Nasal cavity respiratory epithelium epithelial cell of viscerocranial mucosa (primary cell): ENCODE data around the gene ZNF569. TPM values are rescaled to one million over a fixed set of nuclear protein-coding genes. Genes with fewer than 3 reads are reported as not detected.

Experiments
- total RNA-seq: library from RNA; depleted of rRNA; stranded (reverse); fragments of >200 nt; gene quantifications from 2 replicates; pipeline ENCODE4 v1.2.3, GENCODE V29; 2014

Gene ZNF569
- 5.1 and 6.2 TPM in 2 replicates for total RNA-seq

DNA sequence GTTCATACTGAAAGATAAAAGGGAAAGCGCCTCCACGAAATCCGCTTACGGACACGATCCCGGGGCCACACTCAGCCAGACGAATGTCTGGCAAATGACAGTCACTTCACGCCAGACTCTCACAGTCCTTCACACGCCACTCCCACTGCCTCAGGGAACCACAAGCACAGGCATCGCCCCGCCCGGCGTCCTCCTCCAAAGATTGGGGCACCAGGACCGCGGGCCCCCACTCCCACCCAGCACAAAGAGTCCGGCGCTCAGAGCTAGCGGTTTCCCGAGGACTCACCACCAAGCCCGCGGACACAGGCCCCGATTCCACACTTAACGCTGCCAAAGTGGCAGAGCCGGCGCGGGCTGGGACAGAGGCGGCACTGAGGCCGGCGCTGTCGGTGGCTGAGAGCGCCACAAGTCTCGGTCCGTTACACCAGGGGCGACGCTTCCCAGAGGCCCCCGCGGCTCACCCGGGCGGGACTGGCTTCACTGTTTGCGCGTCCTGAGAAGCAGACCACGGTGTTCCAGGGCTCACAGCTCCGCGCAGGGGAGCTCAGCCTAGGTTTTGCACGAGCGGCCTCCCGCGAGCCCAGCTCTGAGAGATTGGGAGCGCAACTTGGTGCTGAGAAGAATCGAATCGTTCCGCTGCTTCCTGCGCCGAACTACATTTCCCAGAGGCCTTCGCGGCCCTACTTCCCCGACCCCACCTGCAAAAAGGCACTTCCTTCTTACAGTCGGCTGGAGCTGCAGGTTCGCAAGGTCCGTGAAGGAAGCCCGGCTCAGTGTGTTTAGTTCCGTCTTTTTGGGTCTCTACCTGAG is at the start of gene ZNF569:
ZNF569 (minus strand) TSS at position 647 of the 810 bp plus-strand sequence. CDS start 22,523 bp downstream, outside the sequence.

DNA sequence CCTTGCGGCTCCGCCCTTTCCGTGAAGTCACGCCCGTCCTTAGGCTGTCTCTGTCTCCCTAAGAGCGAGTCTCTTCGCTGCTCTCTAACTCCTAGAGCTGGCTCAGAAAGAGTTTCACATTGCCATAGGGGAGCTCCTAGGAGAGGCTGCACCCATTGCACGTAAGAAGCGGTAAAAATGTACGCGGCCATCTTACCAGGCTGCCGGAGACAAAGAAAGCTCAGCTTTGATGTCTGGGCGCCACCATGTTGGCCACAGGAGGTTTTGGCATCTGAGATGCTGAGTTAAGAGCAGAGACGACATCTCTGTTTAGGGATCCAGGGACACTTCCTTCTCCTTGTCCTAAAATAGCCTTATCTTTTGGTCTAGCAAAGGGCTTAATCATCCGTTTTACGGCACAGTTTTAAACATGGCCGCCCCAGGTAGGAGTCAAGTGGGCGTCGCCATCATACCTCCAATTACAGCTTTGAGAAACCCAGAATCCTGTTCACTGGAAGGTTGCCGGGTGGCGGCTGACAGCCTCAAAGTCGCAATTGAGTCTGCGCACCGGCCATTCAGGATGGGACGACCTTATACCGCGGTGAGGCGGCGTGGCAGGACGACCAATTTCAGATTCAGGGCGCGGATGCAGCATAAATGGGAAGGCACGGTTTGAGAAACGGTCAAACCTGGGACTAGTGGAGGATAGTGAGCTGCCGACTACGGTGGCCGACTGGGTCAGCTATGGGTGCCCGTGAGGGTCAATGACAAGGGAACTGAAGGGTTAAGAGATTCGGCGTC is 39.3 kb upstream of the ZNF569 start, which contains the start of gene ZNF793:
ZNF793 (plus strand) TSS at position 553 of the 780 bp plus-strand sequence. CDS start 16,501 bp downstream, outside the sequence.

DNA sequence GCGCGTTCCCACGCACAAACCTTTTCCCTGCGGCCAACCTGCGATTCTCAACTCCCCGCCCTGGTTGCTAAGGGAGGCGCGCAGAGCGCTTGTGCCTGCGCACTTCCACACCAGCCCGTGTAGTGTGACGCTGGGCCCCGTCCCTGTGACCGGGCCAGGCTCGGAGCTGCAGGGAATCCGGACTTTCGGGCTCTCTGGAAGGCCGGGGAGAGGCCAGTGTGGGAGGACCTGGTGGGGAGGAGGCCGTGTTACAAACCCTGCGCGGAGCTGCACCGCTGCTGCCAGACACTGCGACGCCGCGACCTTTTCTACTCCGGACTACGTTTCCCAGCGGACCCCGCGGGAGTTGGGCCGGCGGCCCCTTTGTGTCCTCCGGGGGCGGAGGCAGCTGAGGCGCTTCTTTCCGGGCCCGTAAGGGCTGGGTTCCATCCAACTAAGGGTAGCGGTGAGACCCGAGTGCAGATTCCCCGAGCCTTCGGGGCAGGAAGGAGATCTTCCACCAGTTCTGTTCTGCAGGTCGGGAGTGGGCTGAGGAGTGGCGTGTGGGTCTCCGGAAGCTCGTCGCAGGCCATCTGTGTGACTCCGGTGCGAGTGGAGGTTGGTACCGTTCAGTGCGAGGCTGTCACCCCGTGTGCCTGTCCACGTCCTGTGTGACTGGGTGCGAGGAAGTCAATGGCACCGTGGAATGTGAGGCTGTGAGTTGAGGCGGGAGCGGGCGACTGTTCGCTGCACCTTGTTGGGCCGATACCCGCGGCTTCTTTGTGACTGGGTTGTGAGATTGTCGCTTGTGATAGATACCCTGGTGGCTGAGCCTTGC is 1.9 kb upstream of the ZNF569 start, which contains the start of gene ZNF570:
ZNF570 (plus strand) TSS at position 396 of the 817 bp plus-strand sequence. CDS start 999 bp downstream, outside the sequence.

DNA sequence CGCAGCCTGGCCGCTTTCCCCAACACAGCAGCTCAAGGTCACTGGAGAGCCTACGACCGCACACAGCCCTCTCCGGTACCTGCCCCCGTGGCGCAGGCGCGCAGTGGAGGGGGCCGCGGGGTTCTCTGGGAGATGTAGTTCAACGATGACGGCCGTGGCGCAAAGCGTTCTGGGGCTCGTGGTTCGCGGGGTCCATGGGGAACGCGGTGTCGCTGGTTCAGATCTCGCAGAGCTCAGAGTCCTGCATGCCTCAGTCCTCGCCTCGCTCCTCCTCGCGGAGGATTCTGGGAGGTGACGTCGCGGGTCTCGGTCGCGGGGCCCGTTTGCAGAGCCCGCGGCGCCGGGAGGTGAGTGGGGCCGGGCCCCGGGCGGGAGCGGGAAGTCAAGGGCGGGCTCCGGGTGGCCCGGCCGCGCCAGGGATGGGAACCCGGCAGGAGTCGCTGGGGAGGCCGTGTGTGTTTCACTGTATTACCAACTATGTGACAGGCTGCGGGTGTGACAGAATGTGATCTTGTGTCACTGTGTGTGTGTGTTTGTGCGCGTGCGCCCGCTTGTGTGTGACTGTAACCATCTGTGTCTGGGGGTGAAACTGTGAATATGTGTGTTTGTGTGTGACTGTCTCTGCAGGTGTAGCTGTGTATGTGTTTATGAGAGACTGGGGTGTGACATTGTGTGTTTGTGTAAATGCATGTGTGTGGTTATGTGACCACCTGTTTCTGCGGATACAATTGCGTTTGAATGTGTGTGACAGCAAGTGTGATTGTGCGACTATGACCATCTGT is 96.2 kb downstream of the ZNF569 start, which contains the start of gene ZNF527:
ZNF527 (plus strand) TSS at position 220 of the 782 bp plus-strand sequence. CDS start 3,100 bp downstream, outside the sequence.

Other genes starting within 250 kb of the ZNF569 start
- gene ZNF383, start 249.2 kb downstream of the ZNF569 start, total RNA-seq: 10.9 and 11.5 TPM in 2 replicates
- 4.1 and 6.6 TPM in 2 replicates for gene ZNF527, start 96.3 kb downstream of the ZNF569 start, total RNA-seq
- gene ZNF570, start 1.9 kb upstream of the ZNF569 start, total RNA-seq: 5.8 and 8.8 TPM in 2 replicates
- 2.7 and 7.0 TPM in 2 replicates for gene ZNF793, start 39.5 kb upstream of the ZNF569 start, total RNA-seq
- gene ZNF571, start 127.3 kb upstream of the ZNF569 start, total RNA-seq: 5.8 and 7.9 TPM in 2 replicates
- under 0.01 and 0.43 TPM in 2 replicates for gene ZNF540, start 127.4 kb upstream of the ZNF569 start, total RNA-seq
- gene ZFP30, start 188.0 kb upstream of the ZNF569 start, total RNA-seq: 17.1 and 26.5 TPM in 2 replicates